HG02970 (cell line): ENCODE measurements around the gene GLCCI1.

ENCODE experiments used
- ATAC-seq: cut with Tn5 transposase; IDR thresholded peaks from one replicate; pipeline ENCODE4 v1.9.1; 2021; ENCODE audit warnings: mild to moderate bottlenecking, moderate library complexity, moderate number of reproducible peaks; ENCODE audit not compliant: unreplicated experiment, low FRiP score

GLCCI1 gene

GRCh38 chr7:8125680-8126444, 157.3 kb downstream of the GLCCI1 start:
- peak; percentile 52 for ATAC-seq

- ATAC-seq, result no peak
These were observed 158.1 kb downstream of the GLCCI1 start for GRCh38 chr7:8126601-8127167.

DNA sequence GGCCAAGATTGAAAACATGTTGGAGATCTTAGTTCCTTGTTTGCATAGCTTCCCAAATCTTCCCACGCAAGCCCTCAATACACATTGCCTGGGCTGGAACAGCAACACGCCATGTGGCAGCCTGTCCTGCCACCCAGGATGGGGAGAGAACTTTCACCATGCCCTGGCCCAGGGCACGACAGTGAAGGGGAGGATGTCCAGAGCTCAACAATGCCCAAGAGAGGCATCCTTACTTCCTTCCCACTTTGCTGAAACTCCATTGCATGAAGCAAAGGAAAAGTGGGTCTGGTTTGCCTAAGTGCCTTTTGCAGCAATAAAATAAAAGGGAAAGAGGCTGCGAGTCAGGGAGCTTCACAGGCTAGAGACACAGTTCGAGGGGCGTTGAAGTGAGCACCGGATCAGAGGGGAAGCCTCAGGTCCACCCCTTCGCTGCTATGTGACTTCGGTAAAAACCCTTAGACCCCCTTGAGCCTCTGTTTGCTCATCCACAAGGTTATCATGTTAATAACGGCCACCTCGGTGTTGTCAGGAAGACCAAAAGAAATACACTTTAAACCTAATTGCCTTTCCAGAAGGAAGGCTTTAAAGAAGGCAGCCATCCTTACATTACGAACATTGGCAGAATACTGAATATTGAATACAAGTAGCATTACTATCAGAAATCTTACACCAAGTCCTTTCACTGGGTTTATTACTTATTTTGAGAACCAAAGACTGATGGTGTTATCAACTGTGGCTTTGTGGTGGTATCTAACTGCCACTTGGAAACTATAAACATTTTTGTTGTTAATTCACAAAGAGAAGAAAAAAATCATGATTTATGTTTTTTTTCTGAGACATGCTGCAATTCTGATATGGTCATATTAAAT, 160.1 kb downstream of the GLCCI1 start:
- ATAC-seq, result no peak

DNA sequence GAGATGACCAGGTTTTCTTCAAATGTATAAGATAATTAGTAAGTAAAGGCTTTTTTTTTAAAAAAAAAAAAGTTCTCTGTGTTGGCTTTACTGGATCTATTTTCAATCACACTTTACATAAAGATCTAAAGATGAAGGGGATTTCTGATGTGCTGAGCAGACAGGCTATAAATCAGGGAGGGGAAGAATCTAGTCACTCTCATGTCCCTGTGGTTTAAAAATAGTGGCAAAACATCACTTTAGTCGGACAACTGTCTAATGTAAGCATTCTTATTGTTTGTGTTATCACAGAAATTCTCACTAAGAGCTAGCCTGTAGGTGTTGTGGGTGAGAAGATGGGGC, 160.7 kb downstream of the GLCCI1 start:
- no peak for ATAC-seq

- no peak for ATAC-seq
These were observed 162.1 kb downstream of the GLCCI1 start for GRCh38 chr7:8130663-8131062.

DNA sequence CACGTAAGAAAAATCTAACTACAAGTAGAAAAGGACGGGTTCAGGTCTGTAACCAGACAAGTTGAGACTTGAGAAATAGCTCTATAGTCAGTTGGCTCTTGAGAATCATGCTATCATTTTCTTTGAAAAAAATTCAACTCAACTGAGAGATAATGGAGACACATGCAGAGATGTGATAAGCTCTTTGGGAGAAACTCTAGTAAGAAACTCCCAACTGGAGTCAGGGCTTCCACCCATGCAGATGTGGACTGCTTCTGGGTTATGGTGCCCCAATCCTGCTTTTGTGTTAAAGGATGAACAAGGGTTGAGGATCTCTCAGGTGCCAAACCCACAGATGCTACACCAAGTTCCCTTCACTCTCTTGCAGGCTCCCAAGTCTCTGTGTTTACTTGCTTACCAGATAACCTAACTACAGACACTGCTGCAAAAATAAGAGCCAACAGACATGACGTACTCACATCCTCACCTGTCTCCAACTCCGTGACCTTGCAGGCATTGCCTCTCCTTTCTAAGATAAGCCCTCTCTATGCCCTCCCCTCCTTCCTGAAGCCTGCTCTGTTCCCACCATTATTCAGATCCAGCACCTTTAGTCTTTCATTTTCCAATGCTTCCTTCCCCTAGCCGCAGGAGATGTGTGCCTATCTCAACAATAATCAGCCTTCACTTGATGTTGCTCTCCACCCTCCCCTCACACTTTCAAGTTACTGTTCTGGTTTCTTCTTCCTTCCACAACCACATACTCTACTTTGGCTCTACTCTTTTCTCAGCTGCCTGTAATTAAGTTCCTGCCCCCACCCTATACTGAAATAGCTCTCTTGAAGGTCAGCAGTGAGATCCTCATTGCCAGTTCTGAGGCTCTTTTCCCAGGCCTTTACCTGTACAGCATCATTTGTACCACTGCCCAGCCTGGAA, 163.4 kb downstream of the GLCCI1 start:
- ATAC-seq, result no peak

GRCh38 chr7:8133188-8133848, 164.7 kb downstream of the GLCCI1 start:
- no peak for ATAC-seq

GRCh38 chr7:8134089-8134733, 165.6 kb downstream of the GLCCI1 start:
- ATAC-seq, result peak; percentile 63

DNA sequence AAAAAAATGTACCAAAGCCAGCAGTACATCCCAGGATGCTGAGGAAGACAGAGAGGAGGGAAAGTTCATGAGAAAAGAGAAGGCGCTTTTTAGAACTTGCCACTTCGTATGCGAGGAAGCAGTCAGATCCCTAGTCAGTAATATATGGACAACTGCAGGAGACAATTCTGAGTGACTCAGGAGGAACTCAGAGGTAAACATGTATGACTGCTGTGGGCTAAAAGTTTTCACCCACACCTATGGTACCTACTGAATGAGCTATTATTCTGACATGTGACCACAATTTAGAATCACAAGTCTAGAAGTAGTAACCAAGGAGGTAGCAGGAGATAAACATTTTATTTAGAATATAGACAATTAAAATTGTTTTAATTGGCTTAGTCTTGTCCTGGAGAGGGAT, 166.8 kb downstream of the GLCCI1 start:
- no peak for ATAC-seq

- ATAC-seq, result no peak
These were observed 167.6 kb downstream of the GLCCI1 start for GRCh38 chr7:8136051-8136730.
